BE2C (cell line): Measurements from ENCODE around the gene SIRPB2.

Experiments used
- DNase-seq: peaks from one replicate; pipeline ENCODE4 v3.0.0-alpha.2; 2020
- H3K27me3 ChIP-seq: fragments of 250-450 bp; sonication (Bioruptor Pico); 2 replicates; pipeline ENCODE4 v1.5.1; 2020; ENCODE audit warnings: mild to moderate bottlenecking
- H3K36me3 ChIP-seq: fragments of 250-450 bp; sonication (Bioruptor Pico); 2 replicates; pipeline ENCODE4 v1.5.1; 2020; ENCODE audit warnings: mild to moderate bottlenecking
- H3K4me1 ChIP-seq: fragments of 250-450 bp; sonication (Bioruptor Pico); 2 replicates; pipeline ENCODE4 v1.5.1; 2020
- H3K4me3 ChIP-seq: 2 replicates; pipeline ENCODE4 v1.5.1; 2011; ENCODE audit warnings: low read depth, low read length
- H3K9me3 ChIP-seq: fragments of 250-450 bp; sonication (Bioruptor Pico); 2 replicates; pipeline ENCODE4 v1.5.1; 2020
- CTCF ChIP-seq: IDR thresholded peaks from 2 replicates; pipeline ENCODE4 v1.5.1; 2012; ENCODE audit warnings: mild to moderate bottlenecking, low read depth, low read length

The SIRPB2 gene

GRCh38 chr20:1472556-1473245 is 18.5 kb downstream of the SIRPB2 start:
- H3K4me1 ChIP-seq, result no peaks in the 10 kb centered on the region
- H3K4me3 ChIP-seq, result no peak overlapping the region
- H3K36me3 ChIP-seq, result no peaks in the 10 kb centered on the region
- no peak for DNase-seq
- H3K27me3 ChIP-seq, result no peaks in the 10 kb centered on the region
- no peaks in the 10 kb centered on the region for H3K9me3 ChIP-seq
- no peak for TF ChIP-seq CTCF

GRCh38 chr20:1471242-1471641 is 20.0 kb downstream of the SIRPB2 start:
- Histone ChIP-seq H3K9me3 (no peaks in the 10 kb centered on the region), H3K4me1 (no peaks in the 10 kb centered on the region; the same call in 1 of the 2 replicates), H3K4me3 (no peak overlapping the region), H3K36me3 (no peaks in the 10 kb centered on the region), H3K27me3 (no peaks in the 10 kb centered on the region)
- DNase-seq, result no peak
- no peak for TF ChIP-seq CTCF

- DNase-seq, result peak; percentile 65
- peak; percentile 68 for TF ChIP-seq CTCF
- Histone ChIP-seq H3K9me3 (no peaks in the 10 kb centered on the region), H3K27me3 (no peaks in the 10 kb centered on the region), H3K4me3 (no peak overlapping the region), H3K36me3 (no peaks in the 10 kb centered on the region), H3K4me1 (no peaks in the 10 kb centered on the region; the same call in none of the 2 replicates)
These were observed 21.2 kb downstream of the SIRPB2 start for GRCh38 chr20:1469925-1470571.

GRCh38 chr20:1469306-1469905 is 21.8 kb downstream of the SIRPB2 start:
- no peak for TF ChIP-seq CTCF
- Histone ChIP-seq H3K27me3 (no peaks in the 10 kb centered on the region), H3K4me1 (no peaks in the 10 kb centered on the region; the same call in none of the 2 replicates), H3K36me3 (no peaks in the 10 kb centered on the region), H3K4me3 (no peak overlapping the region), H3K9me3 (no peaks in the 10 kb centered on the region)
- no peak for DNase-seq

- no peak overlapping the region for H3K4me3 ChIP-seq
- no peaks in the 10 kb centered on the region for H3K36me3 ChIP-seq
- no peak for TF ChIP-seq CTCF
- no peaks in the 10 kb centered on the region; the same call in none of the 2 replicates for H3K4me1 ChIP-seq
- H3K9me3 ChIP-seq, result no peaks in the 10 kb centered on the region
- no peak for DNase-seq
- no peaks in the 10 kb centered on the region for H3K27me3 ChIP-seq
These were observed 23.0 kb downstream of the SIRPB2 start for GRCh38 chr20:1468117-1468624.
